CD14-positive monocyte (primary cell): ENCODE measurements around the gene NKAPL. TPM values are rescaled to one million over a fixed set of nuclear protein-coding genes. Genes with fewer than 3 reads are reported as not detected.

ENCODE experiments used
- DNase-seq, 3 donors: peaks; one replicate each; pipeline ENCODE4 v3.0.0-alpha.2; 2011 to 2022
- H2AFZ ChIP-seq: 2 replicates; pipeline ENCODE4 v1.6.0; 2012; ENCODE audit warnings: mild to moderate bottlenecking, low read depth, low read length, inconsistent platforms; ENCODE audit not compliant: insufficient read depth, poor library complexity, severe bottlenecking
- H3K27ac ChIP-seq, 2 donors: 1 replicate in 1 of 2; 2 replicates in 1 of 2; pipeline ENCODE4 v1.5.1; 2012 to 2013; ENCODE audit warnings: low read length in 2 of 2, control low read depth in 1 of 2, inconsistent platforms in 1 of 2, low read depth in 1 of 2, mild to moderate bottlenecking in 1 of 2
- H3K27me3 ChIP-seq, 2 donors: one replicate each; pipeline versions ENCODE4 v1.6.0 to v1.6.1; 2011 to 2013; ENCODE audit warnings: low read length in 2 of 2; ENCODE audit not compliant: control insufficient read depth in 2 of 2, insufficient read depth in 2 of 2
- H3K36me3 ChIP-seq, 2 donors: replicated peaks in 1 of 2; 1 replicate in 1 of 2; 2 replicates in 1 of 2; pipeline versions ENCODE4 v1.5.1 to v1.6.1; 2012 to 2013; ENCODE audit warnings: low read length in 2 of 2, control low read depth in 1 of 2, inconsistent platforms in 1 of 2, mild to moderate bottlenecking in 1 of 2; ENCODE audit not compliant: insufficient read depth in 2 of 2, control insufficient read depth in 1 of 2
- H3K4me1 ChIP-seq, 2 donors: 1 replicate in 1 of 2; 2 replicates in 1 of 2; pipeline versions ENCODE4 v1.5.1 to v1.6.1; 2012 to 2013; ENCODE audit warnings: low read length in 2 of 2, control low read depth in 1 of 2, inconsistent platforms in 1 of 2, mild to moderate bottlenecking in 1 of 2, moderate library complexity in 1 of 2; ENCODE audit not compliant: insufficient read depth in 2 of 2, control insufficient read depth in 1 of 2
- H3K4me2 ChIP-seq: replicated peaks from 2 replicates; pipeline ENCODE3; 2012; ENCODE audit warnings: low read length, moderate library complexity, mild to moderate bottlenecking; ENCODE audit not compliant: poor library complexity, severe bottlenecking; ENCODE audit errors: extremely low read depth
- H3K4me3 ChIP-seq, 3 experiments: fragments of 200-600 bp in 1 of 3; sonication (generic) in 1 of 3; replicated peaks in 1 of 3; 1 replicate in 2 of 3; 2 replicates in 1 of 3; pipeline ENCODE4 v1.5.1; 2011 to 2013; ENCODE audit warnings: low read length in 3 of 3, mild to moderate bottlenecking in 3 of 3, control low read depth in 2 of 3, low read depth in 2 of 3, inconsistent platforms in 1 of 3, moderate library complexity in 1 of 3
- H3K79me2 ChIP-seq: 2 replicates; pipeline ENCODE4 v1.6.0; 2012; ENCODE audit warnings: mild to moderate bottlenecking, control low read depth, inconsistent platforms, low read length, moderate library complexity; ENCODE audit not compliant: insufficient read depth
- H3K9ac ChIP-seq: 2 replicates; pipeline ENCODE4 v1.6.0; 2017; ENCODE audit warnings: low read length, mild to moderate bottlenecking; ENCODE audit not compliant: insufficient read depth, poor library complexity, severe bottlenecking
- H3K9me3 ChIP-seq, 2 donors: replicated peaks in 1 of 2; 1 replicate in 1 of 2; 2 replicates in 1 of 2; pipeline versions ENCODE4 v1.5.1 to v1.6.1; 2012 to 2013; ENCODE audit warnings: low read length in 2 of 2, control low read depth in 1 of 2; ENCODE audit not compliant: control insufficient read depth in 1 of 2, insufficient read depth in 1 of 2
- H4K20me1 ChIP-seq: 2 replicates; pipeline ENCODE4 v1.6.0; 2012; ENCODE audit warnings: mild to moderate bottlenecking, low read length, control low read depth, moderate library complexity; ENCODE audit not compliant: insufficient read depth
- H3K27ac Mint-ChIP-seq, 7 donors: one replicate each; pipeline ENCODE4 v1.8.0; 2020; ENCODE audit warnings: mild to moderate bottlenecking in 7 of 7, mixed read lengths in 7 of 7, moderate library complexity in 6 of 7, inconsistent platforms in 2 of 7
- H3K27me3 Mint-ChIP-seq, 3 donors: one replicate each; pipeline ENCODE4 v1.8.0; 2021 to 2022; ENCODE audit warnings: low read depth in 3 of 3, mild to moderate bottlenecking in 3 of 3, mixed read lengths in 3 of 3, moderate library complexity in 3 of 3, inconsistent platforms in 1 of 3
- H3K36me3 Mint-ChIP-seq, 2 donors: one replicate each; pipeline ENCODE4 v1.8.0; 2020; ENCODE audit warnings: mixed read lengths in 2 of 2, inconsistent platforms in 1 of 2, mild to moderate bottlenecking in 1 of 2
- H3K4me1 Mint-ChIP-seq: one replicate; pipeline ENCODE4 v1.8.0; 2020; ENCODE audit warnings: mild to moderate bottlenecking, mixed read lengths
- H3K4me3 Mint-ChIP-seq, 2 donors: one replicate each; pipeline ENCODE4 v1.8.0; 2020; ENCODE audit warnings: mild to moderate bottlenecking in 2 of 2, mixed read lengths in 2 of 2, moderate library complexity in 1 of 2
- H3K9me3 Mint-ChIP-seq, 7 donors: one replicate each; pipeline ENCODE4 v1.8.0; 2020 to 2022; ENCODE audit warnings: mixed read lengths in 7 of 7, mild to moderate bottlenecking in 6 of 7, moderate library complexity in 6 of 7, inconsistent platforms in 2 of 7
- WGBS: methylation state at CpG from one replicate; pipeline ENCODE4 v1.1.5; 2013; ENCODE audit warnings: missing lambda C conversion rate; ENCODE audit not compliant: insufficient coverage; 5-methylcytosine and 5-hydroxymethylcytosine counted together
- intact Hi-C, 2 donors: fragments of 100-400 bp; cut with micrococcal nuclease; formaldehyde crosslinking; loops; one replicate each; pipeline versions ENCODE4 v1.15.0 to v1.15.1; 2023
- polyA plus RNA-seq, 3 donors: library from polyadenylated mRNA; depleted of rRNA in 1 of 3; unstranded in 2 of 3; stranded (reverse) in 1 of 3; fragments of 300-500 nt in 2 of 3; fragments of >200 nt in 1 of 3; fragmentation: Illumina TruSeq in 2 of 3; gene quantifications; 1 replicate in 2 of 3; 2 replicates in 1 of 3; pipeline ENCODE4 v1.2.3, GENCODE V29; 2012 to 2021
- TF ChIP-seq, protein P1 (sequence below): fragments of 200-600 bp; IDR thresholded peaks from one replicate; pipeline ENCODE4 v1.8.0; 2022; ENCODE audit warnings: antibody characterized with exemption, mild to moderate bottlenecking

The NKAPL gene
- polyA plus RNA-seq, 3 donors, result 0.12 to 1.1 (median 0.94) TPM

DNA sequence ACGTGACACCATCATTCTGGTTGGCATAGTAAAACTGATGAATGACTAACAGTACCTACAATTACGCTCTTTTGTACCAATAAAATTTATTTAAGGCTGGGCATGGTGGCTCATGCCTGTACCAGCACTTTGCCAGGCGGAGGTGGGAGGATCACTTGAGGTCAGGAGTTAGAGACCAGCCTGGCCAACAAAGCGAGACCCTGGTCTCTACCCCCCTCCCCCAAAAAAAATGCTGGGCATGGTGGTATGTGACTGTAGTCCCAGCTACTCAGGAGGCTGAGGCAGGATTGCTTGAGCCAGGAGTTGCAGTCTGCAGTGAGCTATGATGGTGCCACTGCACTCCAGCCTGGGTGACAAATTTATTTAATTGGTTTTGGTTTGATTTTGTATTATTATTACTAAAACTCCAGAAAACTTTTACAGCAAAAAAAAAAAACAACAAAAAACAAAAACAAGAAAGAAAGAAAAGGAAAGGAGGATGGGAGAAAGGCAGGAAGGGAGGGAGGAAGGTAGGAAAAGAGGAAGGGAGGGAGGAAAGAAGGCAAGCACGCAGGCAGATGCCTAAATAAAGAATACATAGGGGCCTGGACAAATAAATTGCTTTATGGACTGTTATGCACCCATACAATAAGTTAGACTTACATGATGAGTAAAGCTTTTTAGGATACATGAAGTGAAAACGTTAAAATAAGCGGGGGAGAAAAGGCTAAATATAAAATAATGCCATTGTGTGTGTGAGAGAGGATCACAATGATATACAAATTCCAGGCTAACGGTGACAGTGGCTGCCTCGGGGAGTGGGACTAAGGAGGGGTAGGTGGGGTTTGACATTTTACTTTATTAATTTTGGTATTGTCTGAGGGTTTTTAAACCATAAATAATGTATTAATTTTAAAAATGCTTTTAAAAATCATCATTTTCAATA is 34.7 kb upstream of the NKAPL start:
- H3K4me1 Mint-ChIP-seq, result peaks cover 21% of the 10 kb centered on the region
- Histone ChIP-seq H3K4me1 (peaks cover 13 to 20% of the 10 kb centered on the region in 2 donors), H3K9ac (peak overlapping the region; percentile 74), H3K9me3 (no peaks in the 10 kb centered on the region), H3K79me2 (peaks cover 11% of the 10 kb centered on the region), H4K20me1 (no peaks in the 10 kb centered on the region), H2AFZ (peak overlapping the region; percentile 92), H3K36me3 (peaks cover 21 to 25% of the 10 kb centered on the region in 2 donors), H3K27me3 (peaks cover 26 to 27% of the 10 kb centered on the region in 2 donors), H3K27ac (peak overlapping the region in 1 of 2 donors; percentile 72), H3K4me3 (peak overlapping the region; percentile 53 to 94 (median 86)), H3K4me2 (peak overlapping the region; percentile 88)
- TF ChIP-seq, protein P1, sequence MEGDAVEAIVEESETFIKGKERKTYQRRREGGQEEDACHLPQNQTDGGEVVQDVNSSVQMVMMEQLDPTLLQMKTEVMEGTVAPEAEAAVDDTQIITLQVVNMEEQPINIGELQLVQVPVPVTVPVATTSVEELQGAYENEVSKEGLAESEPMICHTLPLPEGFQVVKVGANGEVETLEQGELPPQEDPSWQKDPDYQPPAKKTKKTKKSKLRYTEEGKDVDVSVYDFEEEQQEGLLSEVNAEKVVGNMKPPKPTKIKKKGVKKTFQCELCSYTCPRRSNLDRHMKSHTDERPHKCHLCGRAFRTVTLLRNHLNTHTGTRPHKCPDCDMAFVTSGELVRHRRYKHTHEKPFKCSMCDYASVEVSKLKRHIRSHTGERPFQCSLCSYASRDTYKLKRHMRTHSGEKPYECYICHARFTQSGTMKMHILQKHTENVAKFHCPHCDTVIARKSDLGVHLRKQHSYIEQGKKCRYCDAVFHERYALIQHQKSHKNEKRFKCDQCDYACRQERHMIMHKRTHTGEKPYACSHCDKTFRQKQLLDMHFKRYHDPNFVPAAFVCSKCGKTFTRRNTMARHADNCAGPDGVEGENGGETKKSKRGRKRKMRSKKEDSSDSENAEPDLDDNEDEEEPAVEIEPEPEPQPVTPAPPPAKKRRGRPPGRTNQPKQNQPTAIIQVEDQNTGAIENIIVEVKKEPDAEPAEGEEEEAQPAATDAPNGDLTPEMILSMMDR, result no peak
- peaks cover 22 to 36% (median 29%) of the 10 kb centered on the region in 3 donors for H3K27me3 Mint-ChIP-seq
- intact Hi-C loops, result loop anchor here in 1 of 2 donors (5.0 kb wide), 1 partner anchor 82 kb away; the partner anchor contains the start of gene ZKSCAN8
- H3K27ac Mint-ChIP-seq, result peak overlapping the region in 3 of 7 donors; percentile 19 to 87 (median 68)
- DNase-seq, result no peak
- WGBS, result 0% methylated on average over 1 of the region's 9 CpGs
- H3K9me3 Mint-ChIP-seq, result peaks cover 0 to 2% (median 0%) of the 10 kb centered on the region in 7 donors
- H3K36me3 Mint-ChIP-seq, result peaks cover 23 to 24% of the 10 kb centered on the region in 2 donors
- H3K4me3 Mint-ChIP-seq, result peak overlapping the region; percentile 92 to 97

DNA sequence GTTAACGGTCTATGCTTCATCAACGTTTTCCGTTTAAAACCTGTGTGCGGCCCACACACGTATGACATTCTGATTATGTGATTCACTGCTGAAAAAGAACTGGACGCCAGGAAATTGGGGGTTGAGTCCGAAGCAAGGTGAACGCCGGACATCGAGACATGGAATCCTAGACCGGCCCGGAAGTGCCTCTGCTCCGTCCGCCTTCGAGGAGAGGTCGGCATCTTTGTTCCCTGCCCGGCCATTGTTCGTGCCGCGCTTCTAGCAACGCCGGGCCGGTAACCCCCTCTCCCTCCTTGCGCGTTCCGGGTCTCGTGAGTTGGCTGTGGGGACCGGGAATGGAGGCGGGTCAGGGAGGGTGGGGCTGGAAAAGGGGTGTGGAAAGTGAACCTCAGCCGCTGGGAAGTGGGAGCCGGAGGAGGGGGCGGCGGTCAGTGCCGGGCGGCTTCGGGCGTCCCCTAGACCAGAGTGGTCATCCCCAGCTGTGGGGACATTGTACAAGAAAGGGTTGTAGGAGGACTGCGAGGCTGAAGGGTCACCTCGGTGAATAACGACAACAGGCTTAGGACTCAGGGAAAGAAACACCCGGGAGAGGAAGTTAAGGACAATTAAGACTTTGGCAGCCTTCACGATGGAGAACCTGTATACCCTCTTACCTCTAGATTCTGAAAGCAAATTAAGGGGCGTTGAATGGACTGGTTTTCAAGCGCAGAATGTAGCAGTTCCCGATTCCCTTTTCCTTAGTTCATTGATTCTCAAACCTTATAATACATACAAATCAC is 33.9 kb upstream of the NKAPL start, which contains the start of gene ZSCAN9:
ZSCAN9 (plus strand) TSS at position 220 of the 779 bp plus-strand sequence. CDS start 1,810 bp downstream, outside the sequence.
- H3K36me3 ChIP-seq, result peaks cover 26 to 34% of the 10 kb centered on the region in 2 donors
- peak within 1 kb of the TSS; percentile 53 to 94 (median 86) for H3K4me3 ChIP-seq
- Mint-ChIP-seq H3K27ac (peak within 1 kb of the TSS; percentile 35 to 87 (median 75)), H3K4me1 (peaks cover 20% of the 10 kb centered on the region), H3K9me3 (no peaks in the 10 kb centered on the region), H3K4me3 (peak within 1 kb of the TSS; percentile 92 to 97), H3K36me3 (peaks cover 30% of the 10 kb centered on the region in 2 donors), H3K27me3 (peaks cover 14 to 28% (median 20%) of the 10 kb centered on the region in 3 donors)
- peak within 1 kb of the TSS in 1 of 2 donors; percentile 72 for H3K27ac ChIP-seq
- DNase-seq, result peak; percentile 64 to 75 (median 74)
- peak within 1 kb of the TSS; percentile 74 for H3K9ac ChIP-seq
- TF ChIP-seq, protein P1, result no peak
- peaks cover 13 to 18% of the 10 kb centered on the region in 2 donors for H3K4me1 ChIP-seq
- H3K4me2 ChIP-seq, result peak within 1 kb of the TSS; percentile 88
- H3K79me2 ChIP-seq, result peaks cover 11% of the 10 kb centered on the region
- peaks cover 18% of the 10 kb centered on the region in 2 donors for H3K27me3 ChIP-seq
- peak within 1 kb of the TSS; percentile 92 for H2AFZ ChIP-seq
- intact Hi-C loops, result no loop called here
- no peaks in the 10 kb centered on the region for H4K20me1 ChIP-seq
- WGBS, result under 1% methylated on average over 41 of the region's 45 CpGs
- H3K9me3 ChIP-seq, result no peaks in the 10 kb centered on the region
